Right ventricle myocardium superior (tissue), 1 donor: ENCODE results near the gene TOR1AIP2. TPM values are rescaled to one million over a fixed set of nuclear protein-coding genes. Genes with fewer than 3 reads are reported as not detected.
"Not testable (repeated sequence)": the region's sequence is repeated elsewhere in the genome, so short reads cannot be mapped to it uniquely, and the experiment has no call there.

ENCODE experiments used
- ATAC-seq: fragments of 200-7000 bp; cut with Tn5 transposase; one replicate; pipeline ENCODE4 v1.9.1; 2020; ENCODE audit warnings: mild to moderate bottlenecking; ENCODE audit not compliant: poor library complexity
- DNase-seq: peaks from one replicate; pipeline ENCODE4 v3.0.0-alpha.2; 2020
- intact Hi-C: fragments of 100-400 bp; cut with DNase I; formaldehyde crosslinking; loops from one replicate; pipeline ENCODE4 v1.11.2; 2022
- total RNA-seq: library from RNA; stranded (reverse); fragmentation: NEBNext Ultra II Directional; extraction: Animal tissue kit (Norgen Biotek cat#: 25700); gene quantifications from one replicate; pipeline ENCODE4 v1.2.1, GENCODE V29; 2021
- donor health status: DM: no; HTN: yes; CAD: no; lungs with severe emphysema.

TOR1AIP2 gene
- total RNA-seq, 1 donor from 2014 or later: 42.8 TPM

GRCh38 chr1:179881642-179882252 lies 4.1 kb upstream of the TOR1AIP2 start:
- ATAC-seq: peak; percentile 45
- intact Hi-C loops: no loop called here
- no peak for DNase-seq

- DNase-seq (no peak), ATAC-seq (no peak)
- intact Hi-C loops: no loop called here
Observed at GRCh38 chr1:179879797-179880196, 2.2 kb upstream of the TOR1AIP2 start.

- ATAC-seq: no peak
- intact Hi-C loops: no loop called here
Observed at GRCh38 chr1:179876300-179876715, 1.3 kb downstream of the TOR1AIP2 start.

GRCh38 chr1:179875596-179876299 lies 1.9 kb downstream of the TOR1AIP2 start:
- intact Hi-C loops: no loop called here
- no peak for ATAC-seq
- DNase-seq: no peak

More at GRCh38 chr1:179876300-179876715, 1.3 kb downstream of the TOR1AIP2 start:
- no peak for DNase-seq

- intact Hi-C loops: no loop called here
- ATAC-seq (no peak), DNase-seq (no peak)
Observed at GRCh38 chr1:179873438-179873851, 4.2 kb downstream of the TOR1AIP2 start.

- ATAC-seq (no peak), DNase-seq (no peak)
- intact Hi-C loops: no loop called here
Observed at GRCh38 chr1:179872558-179872957, 5.0 kb downstream of the TOR1AIP2 start.

GRCh38 chr1:179871940-179872339 lies 5.7 kb downstream of the TOR1AIP2 start:
- DNase-seq (no peak), ATAC-seq (no peak)
- intact Hi-C loops: no loop called here

- DNase-seq: no peak
- no peak for ATAC-seq
- intact Hi-C loops: no loop called here
Observed at GRCh38 chr1:179870870-179871269, 6.7 kb downstream of the TOR1AIP2 start.

GRCh38 chr1:179867493-179868330 lies 9.9 kb downstream of the TOR1AIP2 start:
- ATAC-seq: peak; percentile 61
- intact Hi-C loops: loop anchor here (10.0 kb wide), 1 partner anchor 307 kb away; no protein-coding TSS in a partner anchor
- peak; percentile 52 for DNase-seq

- ATAC-seq: no peak
- intact Hi-C loops: loop anchor here (10.0 kb wide), 1 partner anchor 308 kb away; no protein-coding TSS in a partner anchor
- DNase-seq: no peak
Observed at GRCh38 chr1:179866616-179867015, 11.0 kb downstream of the TOR1AIP2 start.

GRCh38 chr1:179865377-179865776 lies 12.2 kb downstream of the TOR1AIP2 start:
- ATAC-seq (peak; percentile 69), DNase-seq (no peak)
- intact Hi-C loops: loop anchor here (10.0 kb wide), 1 partner anchor 309 kb away; no protein-coding TSS in a partner anchor

- no peak for ATAC-seq
- intact Hi-C loops: loop anchor here (10.0 kb wide), 1 partner anchor 314 kb away; no protein-coding TSS in a partner anchor
- no peak for DNase-seq
Observed at GRCh38 chr1:179860652-179861051, 17.0 kb downstream of the TOR1AIP2 start.

- no peak for ATAC-seq
- DNase-seq: no peak
- intact Hi-C loops: no loop called here
Observed at GRCh38 chr1:179857009-179857408, 20.6 kb downstream of the TOR1AIP2 start.

- intact Hi-C loops: no loop called here
- DNase-seq (no peak), ATAC-seq (no peak)
Observed at GRCh38 chr1:179856296-179856695, 21.3 kb downstream of the TOR1AIP2 start.

GRCh38 chr1:179855831-179856230 lies 21.8 kb downstream of the TOR1AIP2 start:
- ATAC-seq, DNase-seq, intact Hi-C loops: not testable (repeated sequence)

GRCh38 chr1:179853102-179853501 lies 24.5 kb downstream of the TOR1AIP2 start:
- DNase-seq (no peak), ATAC-seq (no peak)
- intact Hi-C loops: no loop called here

GRCh38 chr1:179848233-179848632 lies 29.4 kb downstream of the TOR1AIP2 start:
- ATAC-seq (no peak), DNase-seq (no peak)
- intact Hi-C loops: no loop called here

- DNase-seq: no peak
- ATAC-seq: no peak
- intact Hi-C loops: no loop called here
Observed at GRCh38 chr1:179840107-179840506, 37.5 kb downstream of the TOR1AIP2 start.
